Muscle of arm (tissue), 14 donors: ENCODE data around the gene EXOSC6. TPM values are rescaled to one million over a fixed set of nuclear protein-coding genes. Genes with fewer than 3 reads are reported as not detected.
"Not testable (repeated sequence)": the region's sequence is repeated elsewhere in the genome, so short reads cannot be mapped to it uniquely, and the experiment has no call there.

Experiments used
- DNase-seq: peaks from one replicate; pipeline ENCODE4 v3.0.0-alpha.2; 2013
- long read RNA-seq, 11 donors: transcript quantifications; one replicate each; lab custom pipeline, GENCODE V29; 2026
- polyA plus RNA-seq, 12 donors: library from polyadenylated mRNA; unstranded; fragments of 120-200 nt; gene quantifications; one replicate each; pipeline ENCODE4 v1.2.1, GENCODE V29; 2013; ENCODE audit not compliant: insufficient read length in 12 of 12

EXOSC6 gene
- polyA plus RNA-seq = 10 to 100 TPM in 11 of 12 donors, 1 to 10 TPM in 1; 9.8 to 81.1 (median 12.9) TPM
- long read RNA-seq, donor 1, full-length matches to known transcripts = 98 of 98 reads
- long read RNA-seq, donor 1, partial matches to known transcripts = 0 of 98 reads
- long read RNA-seq, donor 1, other reads (novel, unspliced or antisense) = 0 of 98 reads
- long read RNA-seq, donor 2, full-length matches to known transcripts = 61 of 61 reads
- long read RNA-seq, donor 2, partial matches to known transcripts = 0 of 61 reads
- long read RNA-seq, donor 2, other reads (novel, unspliced or antisense) = 0 of 61 reads
- long read RNA-seq, donor 3, full-length matches to known transcripts = 41 of 41 reads
- long read RNA-seq, donor 3, partial matches to known transcripts = 0 of 41 reads
- long read RNA-seq, donor 3, other reads (novel, unspliced or antisense) = 0 of 41 reads
- long read RNA-seq, donor 4, full-length matches to known transcripts = 19 of 19 reads
- long read RNA-seq, donor 4, partial matches to known transcripts = 0 of 19 reads
- long read RNA-seq, donor 4, other reads (novel, unspliced or antisense) = 0 of 19 reads
- long read RNA-seq, donor 5, full-length matches to known transcripts = 86 of 86 reads
- long read RNA-seq, donor 5, partial matches to known transcripts = 0 of 86 reads
- long read RNA-seq, donor 5, other reads (novel, unspliced or antisense) = 0 of 86 reads
- long read RNA-seq, donor 6, full-length matches to known transcripts = 42 of 42 reads
- long read RNA-seq, donor 6, partial matches to known transcripts = 0 of 42 reads
- long read RNA-seq, donor 6, other reads (novel, unspliced or antisense) = 0 of 42 reads
- long read RNA-seq, donor 7, full-length matches to known transcripts = 38 of 38 reads
- long read RNA-seq, donor 7, partial matches to known transcripts = 0 of 38 reads
- long read RNA-seq, donor 7, other reads (novel, unspliced or antisense) = 0 of 38 reads
- long read RNA-seq, donor 8, full-length matches to known transcripts = 99 of 99 reads
- long read RNA-seq, donor 8, partial matches to known transcripts = 0 of 99 reads
- long read RNA-seq, donor 8, other reads (novel, unspliced or antisense) = 0 of 99 reads
- long read RNA-seq, donor 9, full-length matches to known transcripts = 40 of 40 reads
- long read RNA-seq, donor 9, partial matches to known transcripts = 0 of 40 reads
- long read RNA-seq, donor 9, other reads (novel, unspliced or antisense) = 0 of 40 reads
- long read RNA-seq, donor 10, full-length matches to known transcripts = 70 of 70 reads
- long read RNA-seq, donor 10, partial matches to known transcripts = 0 of 70 reads
- long read RNA-seq, donor 10, other reads (novel, unspliced or antisense) = 0 of 70 reads
- long read RNA-seq, donor 11, full-length matches to known transcripts = 56 of 56 reads
- long read RNA-seq, donor 11, partial matches to known transcripts = 0 of 56 reads
- long read RNA-seq, donor 11, other reads (novel, unspliced or antisense) = 0 of 56 reads

GRCh38 chr16:70251629-70252354, at the start of gene EXOSC6:
EXOSC6 (minus strand) TSS chr16:70251940; CDS start chr16:70251900, 40 bp downstream.
- DNase-seq = peak; percentile 92

GRCh38 chr16:70301121-70301520, 49.4 kb upstream of the EXOSC6 start:
- DNase-seq = no peak

GRCh38 chr16:70298988-70299938, 47.5 kb upstream of the EXOSC6 start, which contains the start of gene DDX19B:
DDX19B (plus strand) TSS chr16:70299186; CDS start chr16:70299298, 112 bp downstream.
- DNase-seq = peak; percentile 85

GRCh38 chr16:70295634-70296033, 43.9 kb upstream of the EXOSC6 start:
- DNase-seq = no peak

- DNase-seq = no peak
Observed at GRCh38 chr16:70294385-70295025, 42.8 kb upstream of the EXOSC6 start.

GRCh38 chr16:70292148-70292547, 40.4 kb upstream of the EXOSC6 start:
- DNase-seq = not testable (repeated sequence)

GRCh38 chr16:70290949-70291519, 39.3 kb upstream of the EXOSC6 start:
- DNase-seq = no peak

GRCh38 chr16:70289229-70290094, 37.7 kb upstream of the EXOSC6 start, which contains the start of gene AARS1:
AARS1 (minus strand) TSS chr16:70289506; CDS start chr16:70282763, 6,743 bp downstream.
- DNase-seq = peak; percentile 99

- DNase-seq = not testable (repeated sequence)
Observed at GRCh38 chr16:70287304-70287971, 35.7 kb upstream of the EXOSC6 start.

GRCh38 chr16:70276392-70276791, 24.7 kb upstream of the EXOSC6 start:
- no peak for DNase-seq

GRCh38 chr16:70271696-70272095, 20.0 kb upstream of the EXOSC6 start:
- DNase-seq = no peak

GRCh38 chr16:70270176-70270575, 18.4 kb upstream of the EXOSC6 start:
- no peak for DNase-seq

GRCh38 chr16:70269471-70269870, 17.7 kb upstream of the EXOSC6 start:
- no peak for DNase-seq

- not testable (repeated sequence) for DNase-seq
Observed at GRCh38 chr16:70267922-70268321, 16.2 kb upstream of the EXOSC6 start.

GRCh38 chr16:70267516-70267915, 15.8 kb upstream of the EXOSC6 start:
- DNase-seq = no peak

- not testable (repeated sequence) for DNase-seq
Observed at GRCh38 chr16:70259903-70260302, 8.2 kb upstream of the EXOSC6 start.

GRCh38 chr16:70258946-70259345, 7.2 kb upstream of the EXOSC6 start:
- DNase-seq = no peak
